CD14-positive monocyte (primary cell): ENCODE measurements around the gene SPHKAP. TPM values are rescaled to one million over a fixed set of nuclear protein-coding genes. Genes with fewer than 3 reads are reported as not detected.

Source experiments
- DNase-seq, 3 donors: peaks; one replicate each; pipeline ENCODE4 v3.0.0-alpha.2; 2011 to 2022
- H2AFZ ChIP-seq: 2 replicates; pipeline ENCODE4 v1.6.0; 2012; ENCODE audit warnings: mild to moderate bottlenecking, low read depth, low read length, inconsistent platforms; ENCODE audit not compliant: insufficient read depth, poor library complexity, severe bottlenecking
- H3K27ac ChIP-seq, 2 donors: 1 replicate in 1 of 2; 2 replicates in 1 of 2; pipeline ENCODE4 v1.5.1; 2012 to 2013; ENCODE audit warnings: low read length in 2 of 2, control low read depth in 1 of 2, inconsistent platforms in 1 of 2, low read depth in 1 of 2, mild to moderate bottlenecking in 1 of 2
- H3K27me3 ChIP-seq, 2 donors: one replicate each; pipeline versions ENCODE4 v1.6.0 to v1.6.1; 2011 to 2013; ENCODE audit warnings: low read length in 2 of 2; ENCODE audit not compliant: control insufficient read depth in 2 of 2, insufficient read depth in 2 of 2
- H3K36me3 ChIP-seq, 2 donors: replicated peaks in 1 of 2; 1 replicate in 1 of 2; 2 replicates in 1 of 2; pipeline versions ENCODE4 v1.5.1 to v1.6.1; 2012 to 2013; ENCODE audit warnings: low read length in 2 of 2, control low read depth in 1 of 2, inconsistent platforms in 1 of 2, mild to moderate bottlenecking in 1 of 2; ENCODE audit not compliant: insufficient read depth in 2 of 2, control insufficient read depth in 1 of 2
- H3K4me1 ChIP-seq, 2 donors: 1 replicate in 1 of 2; 2 replicates in 1 of 2; pipeline versions ENCODE4 v1.5.1 to v1.6.1; 2012 to 2013; ENCODE audit warnings: low read length in 2 of 2, control low read depth in 1 of 2, inconsistent platforms in 1 of 2, mild to moderate bottlenecking in 1 of 2, moderate library complexity in 1 of 2; ENCODE audit not compliant: insufficient read depth in 2 of 2, control insufficient read depth in 1 of 2
- H3K4me2 ChIP-seq: replicated peaks from 2 replicates; pipeline ENCODE3; 2012; ENCODE audit warnings: low read length, moderate library complexity, mild to moderate bottlenecking; ENCODE audit not compliant: poor library complexity, severe bottlenecking; ENCODE audit errors: extremely low read depth
- H3K4me3 ChIP-seq, 3 experiments: fragments of 200-600 bp in 1 of 3; sonication (generic) in 1 of 3; replicated peaks in 1 of 3; 1 replicate in 2 of 3; 2 replicates in 1 of 3; pipeline ENCODE4 v1.5.1; 2011 to 2013; ENCODE audit warnings: low read length in 3 of 3, mild to moderate bottlenecking in 3 of 3, control low read depth in 2 of 3, low read depth in 2 of 3, inconsistent platforms in 1 of 3, moderate library complexity in 1 of 3
- H3K79me2 ChIP-seq: 2 replicates; pipeline ENCODE4 v1.6.0; 2012; ENCODE audit warnings: mild to moderate bottlenecking, control low read depth, inconsistent platforms, low read length, moderate library complexity; ENCODE audit not compliant: insufficient read depth
- H3K9ac ChIP-seq: 2 replicates; pipeline ENCODE4 v1.6.0; 2017; ENCODE audit warnings: low read length, mild to moderate bottlenecking; ENCODE audit not compliant: insufficient read depth, poor library complexity, severe bottlenecking
- H3K9me3 ChIP-seq, 2 donors: replicated peaks in 1 of 2; 1 replicate in 1 of 2; 2 replicates in 1 of 2; pipeline versions ENCODE4 v1.5.1 to v1.6.1; 2012 to 2013; ENCODE audit warnings: low read length in 2 of 2, control low read depth in 1 of 2; ENCODE audit not compliant: control insufficient read depth in 1 of 2, insufficient read depth in 1 of 2
- H4K20me1 ChIP-seq: 2 replicates; pipeline ENCODE4 v1.6.0; 2012; ENCODE audit warnings: mild to moderate bottlenecking, low read length, control low read depth, moderate library complexity; ENCODE audit not compliant: insufficient read depth
- H3K27ac Mint-ChIP-seq, 7 donors: one replicate each; pipeline ENCODE4 v1.8.0; 2020; ENCODE audit warnings: mild to moderate bottlenecking in 7 of 7, mixed read lengths in 7 of 7, moderate library complexity in 6 of 7, inconsistent platforms in 2 of 7
- H3K27me3 Mint-ChIP-seq, 3 donors: one replicate each; pipeline ENCODE4 v1.8.0; 2021 to 2022; ENCODE audit warnings: low read depth in 3 of 3, mild to moderate bottlenecking in 3 of 3, mixed read lengths in 3 of 3, moderate library complexity in 3 of 3, inconsistent platforms in 1 of 3
- H3K36me3 Mint-ChIP-seq, 2 donors: one replicate each; pipeline ENCODE4 v1.8.0; 2020; ENCODE audit warnings: mixed read lengths in 2 of 2, inconsistent platforms in 1 of 2, mild to moderate bottlenecking in 1 of 2
- H3K4me1 Mint-ChIP-seq: one replicate; pipeline ENCODE4 v1.8.0; 2020; ENCODE audit warnings: mild to moderate bottlenecking, mixed read lengths
- H3K4me3 Mint-ChIP-seq, 2 donors: one replicate each; pipeline ENCODE4 v1.8.0; 2020; ENCODE audit warnings: mild to moderate bottlenecking in 2 of 2, mixed read lengths in 2 of 2, moderate library complexity in 1 of 2
- H3K9me3 Mint-ChIP-seq, 7 donors: one replicate each; pipeline ENCODE4 v1.8.0; 2020 to 2022; ENCODE audit warnings: mixed read lengths in 7 of 7, mild to moderate bottlenecking in 6 of 7, moderate library complexity in 6 of 7, inconsistent platforms in 2 of 7
- WGBS: methylation state at CpG from one replicate; pipeline ENCODE4 v1.1.5; 2013; ENCODE audit warnings: missing lambda C conversion rate; ENCODE audit not compliant: insufficient coverage; 5-methylcytosine and 5-hydroxymethylcytosine counted together
- intact Hi-C, 2 donors: fragments of 100-400 bp; cut with micrococcal nuclease; formaldehyde crosslinking; loops; one replicate each; pipeline versions ENCODE4 v1.15.0 to v1.15.1; 2023
- polyA plus RNA-seq, 3 donors: library from polyadenylated mRNA; depleted of rRNA in 1 of 3; unstranded in 2 of 3; stranded (reverse) in 1 of 3; fragments of 300-500 nt in 2 of 3; fragments of >200 nt in 1 of 3; fragmentation: Illumina TruSeq in 2 of 3; gene quantifications; 1 replicate in 2 of 3; 2 replicates in 1 of 3; pipeline ENCODE4 v1.2.3, GENCODE V29; 2012 to 2021
- TF ChIP-seq, protein P1 (sequence below): fragments of 200-600 bp; IDR thresholded peaks from one replicate; pipeline ENCODE4 v1.8.0; 2022; ENCODE audit warnings: antibody characterized with exemption, mild to moderate bottlenecking

SPHKAP gene
- polyA plus RNA-seq, 3 donors, result not detected

DNA sequence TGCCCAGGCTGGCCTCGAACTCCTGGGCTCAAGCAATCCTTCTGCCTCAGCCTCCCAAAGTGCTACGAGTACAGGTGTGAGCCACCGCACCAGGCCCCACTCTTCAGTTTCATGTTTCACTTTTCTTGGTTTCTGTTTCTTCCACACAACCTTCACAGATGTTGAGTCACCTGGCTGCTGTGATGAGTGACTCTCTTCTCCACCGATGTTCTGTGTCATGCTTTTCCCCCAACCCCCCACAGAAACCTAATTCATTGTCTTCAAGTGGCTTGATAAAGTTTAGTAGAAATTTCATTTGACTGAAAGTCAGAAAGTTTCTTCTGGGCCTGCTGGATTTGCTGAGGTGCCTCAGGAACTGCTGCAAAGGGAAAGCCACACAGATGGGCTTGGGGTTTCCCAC, 78.5 kb downstream of the SPHKAP start:
- no peak overlapping the region for H3K4me3 Mint-ChIP-seq
- no peaks in the 10 kb centered on the region for H3K4me1 ChIP-seq
- DNase-seq, result no peak
- H3K9me3 Mint-ChIP-seq, result peaks cover 5 to 13% (median 11%) of the 10 kb centered on the region in 7 donors
- H3K9me3 ChIP-seq, result peaks cover 0 to 4% of the 10 kb centered on the region in 2 donors
- no peak overlapping the region for H2AFZ ChIP-seq
- no peaks in the 10 kb centered on the region for H3K36me3 Mint-ChIP-seq
- H3K27me3 Mint-ChIP-seq, result no peaks in the 10 kb centered on the region
- no peaks in the 10 kb centered on the region for H3K79me2 ChIP-seq
- no peak overlapping the region for H3K27ac ChIP-seq
- intact Hi-C loops, result no loop called here
- WGBS, result 90% methylated on average over 3 of the region's 4 CpGs
- no peak overlapping the region for H3K4me2 ChIP-seq
- H3K27me3 ChIP-seq, result no peaks in the 10 kb centered on the region
- no peak overlapping the region for H3K9ac ChIP-seq
- no peaks in the 10 kb centered on the region for H3K4me1 Mint-ChIP-seq
- H3K4me3 ChIP-seq, result no peak overlapping the region
- TF ChIP-seq, protein P1, sequence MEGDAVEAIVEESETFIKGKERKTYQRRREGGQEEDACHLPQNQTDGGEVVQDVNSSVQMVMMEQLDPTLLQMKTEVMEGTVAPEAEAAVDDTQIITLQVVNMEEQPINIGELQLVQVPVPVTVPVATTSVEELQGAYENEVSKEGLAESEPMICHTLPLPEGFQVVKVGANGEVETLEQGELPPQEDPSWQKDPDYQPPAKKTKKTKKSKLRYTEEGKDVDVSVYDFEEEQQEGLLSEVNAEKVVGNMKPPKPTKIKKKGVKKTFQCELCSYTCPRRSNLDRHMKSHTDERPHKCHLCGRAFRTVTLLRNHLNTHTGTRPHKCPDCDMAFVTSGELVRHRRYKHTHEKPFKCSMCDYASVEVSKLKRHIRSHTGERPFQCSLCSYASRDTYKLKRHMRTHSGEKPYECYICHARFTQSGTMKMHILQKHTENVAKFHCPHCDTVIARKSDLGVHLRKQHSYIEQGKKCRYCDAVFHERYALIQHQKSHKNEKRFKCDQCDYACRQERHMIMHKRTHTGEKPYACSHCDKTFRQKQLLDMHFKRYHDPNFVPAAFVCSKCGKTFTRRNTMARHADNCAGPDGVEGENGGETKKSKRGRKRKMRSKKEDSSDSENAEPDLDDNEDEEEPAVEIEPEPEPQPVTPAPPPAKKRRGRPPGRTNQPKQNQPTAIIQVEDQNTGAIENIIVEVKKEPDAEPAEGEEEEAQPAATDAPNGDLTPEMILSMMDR, result no peak
- H3K36me3 ChIP-seq, result no peaks in the 10 kb centered on the region
- H3K27ac Mint-ChIP-seq, result peak overlapping the region in 1 of 7 donors; percentile 66
- no peaks in the 10 kb centered on the region for H4K20me1 ChIP-seq

DNA sequence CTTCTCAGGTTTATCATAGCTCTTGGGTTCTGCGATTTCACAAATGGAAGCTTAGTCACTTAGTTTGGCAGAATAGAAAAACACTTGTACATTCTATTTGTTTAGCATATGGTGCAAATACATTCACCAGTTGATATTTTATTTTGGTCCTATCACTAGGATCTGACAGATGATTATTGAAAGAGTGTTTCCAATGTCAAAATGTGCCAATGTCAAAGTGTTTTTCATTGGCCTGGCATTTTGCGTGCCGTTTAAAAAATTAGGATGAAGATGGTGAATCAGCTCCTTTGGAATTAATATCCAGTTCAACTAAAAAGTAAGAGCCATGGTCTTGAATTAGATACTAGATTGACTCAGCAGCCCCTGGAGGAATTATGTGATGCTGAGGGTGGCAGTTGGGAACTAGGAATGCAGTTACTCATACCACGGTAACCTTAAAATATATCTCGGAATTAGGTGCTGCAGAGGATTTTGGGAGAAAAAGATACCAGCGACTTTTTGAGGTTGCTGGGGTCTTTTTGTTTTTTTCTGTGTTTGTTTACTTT, 87.0 kb downstream of the SPHKAP start:
- H3K4me1 ChIP-seq, result no peaks in the 10 kb centered on the region
- TF ChIP-seq, protein P1, result no peak
- no peak overlapping the region for H3K27ac ChIP-seq
- no peaks in the 10 kb centered on the region for H3K4me1 Mint-ChIP-seq
- DNase-seq, result no peak
- no peak overlapping the region for H3K27ac Mint-ChIP-seq
- 100% methylated on average over 3 of the region's 6 CpGs for WGBS
- no peaks in the 10 kb centered on the region for H3K36me3 ChIP-seq
- H3K9me3 ChIP-seq, result peaks cover 7 to 15% of the 10 kb centered on the region in 2 donors
- no peak overlapping the region for H3K4me3 ChIP-seq
- peaks cover under 1 to 18% (median 9%) of the 10 kb centered on the region in 7 donors for H3K9me3 Mint-ChIP-seq
- no peaks in the 10 kb centered on the region for H3K79me2 ChIP-seq
- no peaks in the 10 kb centered on the region for H4K20me1 ChIP-seq
- H3K9ac ChIP-seq, result no peak overlapping the region
- no peaks in the 10 kb centered on the region for H3K27me3 Mint-ChIP-seq
- no peak overlapping the region for H3K4me2 ChIP-seq
- no peaks in the 10 kb centered on the region for H3K27me3 ChIP-seq
- intact Hi-C loops, result no loop called here
- no peak overlapping the region for H3K4me3 Mint-ChIP-seq
- H2AFZ ChIP-seq, result no peak overlapping the region
- H3K36me3 Mint-ChIP-seq, result no peaks in the 10 kb centered on the region
